Measurements from ENCODE around the gene DNAH9.

DNAH9 gene

DNA sequence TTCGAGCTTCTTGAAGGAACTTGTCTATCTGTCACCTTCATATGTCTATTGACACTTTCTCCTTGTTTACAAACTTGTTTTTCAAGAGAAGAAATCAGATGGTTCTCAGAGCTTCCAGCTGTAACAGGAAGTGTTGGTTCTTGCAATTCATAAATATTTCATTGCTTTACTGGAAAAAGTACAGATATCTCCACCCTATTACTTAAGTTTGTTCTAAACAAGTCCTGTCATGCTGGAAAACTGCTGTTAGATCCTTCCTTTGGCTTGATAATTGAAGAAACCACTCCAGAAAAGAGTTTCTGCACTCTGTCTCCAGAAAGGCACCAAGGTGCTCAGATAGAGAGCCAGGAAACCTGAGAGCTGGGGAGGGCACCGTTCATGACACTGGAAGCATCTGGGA, 181.6 kb downstream of the DNAH9 start:
- DNase-seq: no peak

DNA sequence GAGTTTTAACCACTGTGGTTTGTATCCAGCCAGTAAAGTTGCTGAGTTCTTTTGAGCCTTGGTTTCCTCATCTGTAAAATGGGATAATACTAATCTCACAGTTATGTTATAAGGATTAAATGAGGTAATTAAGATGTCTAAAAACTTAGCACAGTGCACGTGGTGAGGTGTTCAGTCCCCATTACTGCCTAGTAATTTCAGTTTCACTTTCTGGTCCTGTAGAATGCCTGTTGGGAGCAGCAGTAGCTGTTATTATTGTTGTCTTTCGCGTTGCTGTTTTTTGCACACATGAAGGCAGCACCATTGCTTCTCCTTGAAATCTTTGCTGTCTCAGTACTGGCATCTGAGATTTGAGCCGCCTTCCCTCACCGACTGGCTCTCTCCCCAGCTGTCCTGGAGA, 182.4 kb downstream of the DNAH9 start:
- no peak for DNase-seq

DNA sequence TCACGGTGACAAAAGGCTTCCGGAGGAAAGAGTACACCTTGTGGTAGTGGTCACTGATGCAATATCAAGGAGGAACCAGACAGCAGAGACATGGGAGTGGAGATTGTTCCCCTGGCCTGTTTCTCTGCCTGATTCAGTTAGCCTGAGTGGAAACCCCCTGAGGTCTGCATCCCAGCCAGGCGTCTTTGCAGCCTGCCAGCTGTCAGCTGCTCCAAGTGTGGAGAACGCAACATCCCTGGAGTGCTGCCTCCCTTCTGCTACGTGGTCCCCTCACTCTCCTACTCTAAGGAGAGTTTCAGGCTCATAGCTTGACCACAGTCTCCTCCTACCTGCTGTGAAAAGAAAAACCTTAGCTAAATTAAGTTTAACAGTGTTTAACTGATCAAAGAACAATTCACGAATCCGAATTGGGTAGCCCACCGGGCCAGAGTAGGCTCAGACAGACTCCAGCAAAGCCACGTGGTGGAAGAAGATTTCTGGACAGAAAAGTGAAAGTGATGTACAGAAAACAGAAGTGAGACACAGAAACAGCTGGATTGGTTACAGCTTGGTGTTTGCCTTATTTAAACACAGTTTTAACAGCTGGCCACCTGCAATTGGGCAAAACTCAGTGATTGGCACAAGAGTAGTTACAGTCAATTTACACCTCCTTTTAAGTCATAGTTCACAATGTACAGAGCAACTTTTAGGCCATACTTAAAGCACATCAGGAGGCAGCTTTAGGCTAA, 188.6 kb downstream of the DNAH9 start:
- no peak for DNase-seq

DNA sequence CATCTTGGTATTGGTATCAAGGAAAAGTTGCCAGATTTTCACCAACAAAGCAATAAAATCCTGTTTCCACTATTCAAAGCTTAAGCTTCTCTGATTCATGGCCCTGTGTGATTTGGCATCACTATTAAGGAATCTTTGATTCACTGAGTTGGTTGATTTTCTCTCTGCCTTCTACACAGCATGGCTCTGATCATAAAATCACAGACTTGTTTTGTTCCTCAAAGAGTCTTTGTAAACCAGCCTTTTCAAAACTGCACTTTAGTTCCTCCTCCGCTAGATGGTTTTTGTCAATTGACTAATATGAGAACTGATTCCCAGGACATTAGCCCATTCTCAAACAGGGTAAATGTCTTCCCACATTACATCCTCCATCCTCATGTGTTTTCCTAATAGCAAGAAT, 197.6 kb downstream of the DNAH9 start:
- no peak for DNase-seq

DNA sequence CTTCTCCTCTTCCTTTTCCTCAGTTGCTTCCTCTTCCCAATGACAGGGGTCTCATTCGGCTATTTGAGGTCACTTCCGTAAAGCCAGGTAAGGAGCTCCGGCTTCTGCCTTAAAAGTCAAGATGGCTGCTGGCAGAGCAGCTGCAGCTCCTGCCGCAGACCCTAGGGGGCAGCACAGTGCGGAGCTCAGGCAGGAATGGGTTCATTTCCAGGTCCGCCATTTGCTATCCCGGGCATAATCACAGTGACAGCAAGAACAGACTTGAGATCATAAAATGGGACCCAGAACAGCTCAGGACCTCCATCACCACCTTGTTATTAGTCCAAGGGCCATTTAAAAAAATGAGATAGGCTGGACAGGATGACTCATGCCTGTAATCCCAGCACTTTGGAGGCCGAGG, 199.5 kb downstream of the DNAH9 start:
- no peak for DNase-seq

DNA sequence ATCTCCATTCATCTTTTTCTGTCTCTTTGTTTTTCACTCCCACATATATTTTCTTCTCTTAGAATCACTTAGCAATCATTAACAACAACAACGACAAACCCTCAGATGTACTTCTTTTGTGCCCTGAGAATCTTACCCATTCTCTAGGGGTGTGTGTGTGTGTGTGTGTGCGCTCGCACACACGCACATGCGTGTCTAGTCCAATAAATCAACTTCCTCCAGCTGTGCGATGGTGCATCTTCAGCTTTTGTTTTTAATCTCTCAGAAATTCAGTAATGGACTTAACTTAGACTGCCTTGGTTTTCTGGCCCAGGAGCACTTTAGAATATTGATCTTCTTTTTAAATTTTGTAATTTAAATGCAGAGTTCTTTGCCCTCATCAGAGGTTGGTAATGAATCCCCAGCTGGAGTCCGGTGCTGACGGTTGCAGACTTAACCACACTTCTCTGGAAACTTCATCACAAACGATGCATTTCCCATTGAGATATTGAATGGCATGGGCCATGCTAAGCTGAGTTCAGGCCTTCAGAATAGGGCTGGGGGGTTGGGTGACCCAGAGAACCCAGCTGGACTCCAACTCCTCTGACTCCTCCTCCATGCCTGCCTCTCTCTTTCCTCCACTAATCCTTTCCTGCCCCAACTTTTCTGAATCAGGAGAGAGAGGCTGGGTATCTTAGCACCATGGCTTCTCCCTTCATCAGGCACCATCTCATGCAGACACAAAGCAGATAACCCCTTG, 205.1 kb downstream of the DNAH9 start:
- no peak for DNase-seq

DNA sequence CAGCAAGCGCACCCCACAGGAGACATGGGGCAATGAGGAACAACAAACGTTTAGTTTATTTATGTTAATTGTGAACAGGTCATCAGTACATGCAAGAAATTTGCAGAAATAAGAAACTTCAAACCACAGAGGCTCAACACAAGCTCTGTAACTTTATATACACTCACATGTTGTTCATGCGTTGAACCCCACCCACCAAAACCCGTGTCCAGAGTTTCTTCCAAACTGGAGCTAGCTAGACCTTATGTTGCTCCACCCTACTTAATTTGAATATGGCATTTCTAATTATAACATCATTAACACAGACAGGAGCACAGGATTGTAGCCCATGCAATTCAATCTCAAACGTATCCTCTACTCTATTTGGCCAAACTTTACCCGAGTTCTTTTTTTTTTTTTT, 206.9 kb downstream of the DNAH9 start:
- no peak for DNase-seq

DNA sequence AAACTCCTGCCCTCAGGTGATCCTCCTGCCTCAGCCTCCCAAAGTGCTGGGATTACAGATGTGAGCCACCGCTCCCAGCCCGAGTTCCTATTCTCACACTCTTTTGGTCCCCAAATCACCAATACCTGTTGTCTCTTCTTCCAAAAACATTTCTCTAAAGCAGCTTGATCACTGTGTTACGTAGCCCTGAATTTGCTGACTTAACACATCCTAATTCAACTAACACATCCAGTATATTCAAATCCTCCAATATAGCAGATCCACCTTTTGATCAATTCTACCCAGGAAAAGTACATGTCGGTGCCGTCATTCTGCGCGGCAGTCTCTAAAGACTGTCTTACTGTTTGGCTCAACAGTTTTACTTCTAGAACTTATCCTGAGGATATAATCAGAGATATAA, 207.7 kb downstream of the DNAH9 start:
- DNase-seq: no peak

DNA sequence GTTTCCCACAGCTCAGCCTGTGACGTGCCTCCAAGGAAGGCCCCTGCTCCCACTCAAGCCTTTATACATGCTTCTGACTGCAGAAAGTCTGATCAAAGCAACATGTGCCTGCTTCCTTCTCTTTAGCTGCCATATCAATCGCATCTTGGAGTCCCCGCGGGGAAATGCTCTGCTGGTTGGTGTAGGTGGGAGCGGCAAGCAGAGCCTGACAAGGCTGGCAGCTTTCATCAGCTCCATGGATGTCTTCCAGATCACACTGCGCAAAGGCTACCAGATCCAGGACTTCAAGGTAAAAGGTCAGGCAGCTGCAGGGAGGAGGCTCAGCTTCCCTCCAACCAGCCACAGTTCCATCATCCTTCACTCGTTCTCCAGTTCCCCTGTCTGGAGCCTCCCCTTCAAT, 209.3 kb downstream of the DNAH9 start:
- DNase-seq: no peak

DNA sequence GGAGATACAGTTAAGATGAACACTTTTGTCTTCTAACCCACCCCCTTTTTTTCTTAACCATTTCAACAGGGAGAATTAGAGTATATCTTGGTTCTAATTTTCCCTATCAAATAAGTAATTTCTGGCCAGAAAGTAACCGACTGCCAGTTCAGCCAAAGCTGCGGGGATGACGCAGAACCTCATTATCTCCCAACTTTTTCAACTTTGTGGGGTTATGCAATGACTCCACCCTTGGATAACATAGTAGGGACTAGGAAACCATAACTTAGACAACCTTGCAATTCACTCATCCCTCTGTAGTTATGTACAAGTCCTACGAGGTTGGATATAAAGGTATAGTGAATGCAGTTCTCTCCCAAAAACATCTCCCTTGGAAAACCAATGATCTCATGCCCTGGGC, 215.0 kb downstream of the DNAH9 start:
- no peak for DNase-seq

DNA sequence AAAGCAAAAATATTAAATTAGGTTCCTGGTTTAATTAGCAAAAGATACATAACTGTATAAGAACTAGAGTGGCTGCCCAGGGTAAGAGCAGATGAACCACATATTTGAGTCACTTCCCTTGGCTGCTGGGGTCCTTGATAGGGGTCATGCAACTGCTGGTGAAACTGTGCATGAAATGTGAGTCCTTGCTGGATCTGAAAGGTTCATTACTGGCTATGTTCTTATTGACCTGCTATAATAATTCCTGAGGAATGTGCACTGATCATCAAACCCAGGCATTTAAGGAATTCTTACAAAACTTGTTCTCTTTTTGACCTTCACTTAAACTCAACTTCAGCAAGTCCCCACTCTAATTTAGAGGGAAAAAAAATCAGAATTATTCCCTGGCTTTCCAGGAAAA, 215.6 kb downstream of the DNAH9 start:
- DNase-seq: no peak

DNA sequence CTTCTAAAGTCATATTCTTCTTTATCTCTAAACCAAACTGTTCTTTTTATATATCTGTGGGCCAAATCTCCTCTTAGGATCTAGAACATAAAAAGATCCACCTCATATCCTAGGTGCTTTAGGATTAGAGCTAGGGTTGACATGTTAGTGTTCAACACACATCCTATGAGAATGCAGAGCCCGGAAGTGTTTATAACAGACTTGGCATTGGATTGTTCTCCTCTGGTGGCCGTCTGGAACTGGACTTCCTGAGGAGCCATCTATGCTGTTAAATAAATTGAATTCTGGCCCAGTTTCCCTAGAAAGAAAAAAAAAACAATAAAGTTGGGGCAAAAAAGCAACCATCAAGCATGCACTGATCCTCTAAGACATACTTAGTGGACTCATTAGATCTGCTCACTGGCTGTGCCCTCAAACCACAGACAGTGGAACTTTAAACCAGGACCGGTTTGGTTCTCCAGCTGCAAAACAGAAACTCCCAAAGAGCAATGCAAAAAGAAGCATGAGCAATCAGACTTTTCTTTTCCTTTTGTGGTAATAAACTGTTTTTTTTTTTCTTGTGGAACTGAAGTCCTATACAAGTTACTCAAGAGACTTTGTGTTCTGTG, 216.5 kb downstream of the DNAH9 start:
- no peak for DNase-seq

DNA sequence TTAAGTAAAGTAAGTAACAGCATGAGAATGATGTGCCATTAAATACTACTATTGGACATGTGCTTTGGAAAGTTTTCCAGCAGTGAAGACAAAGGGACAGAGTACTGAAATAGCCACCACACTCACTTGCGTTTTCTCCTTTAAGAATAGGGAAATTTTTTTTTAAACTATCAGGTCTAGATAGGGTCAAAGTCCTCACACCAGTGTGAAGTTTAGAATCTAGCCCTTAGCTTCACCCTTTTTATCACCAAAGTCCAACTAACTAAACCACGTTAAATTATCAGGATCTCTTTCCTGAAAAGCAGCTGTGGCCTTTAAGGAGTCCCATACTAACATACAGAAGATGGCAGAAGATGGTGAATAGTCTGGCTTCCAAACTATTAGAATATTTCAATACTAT, 218.1 kb downstream of the DNAH9 start:
- DNase-seq: no peak

DNA sequence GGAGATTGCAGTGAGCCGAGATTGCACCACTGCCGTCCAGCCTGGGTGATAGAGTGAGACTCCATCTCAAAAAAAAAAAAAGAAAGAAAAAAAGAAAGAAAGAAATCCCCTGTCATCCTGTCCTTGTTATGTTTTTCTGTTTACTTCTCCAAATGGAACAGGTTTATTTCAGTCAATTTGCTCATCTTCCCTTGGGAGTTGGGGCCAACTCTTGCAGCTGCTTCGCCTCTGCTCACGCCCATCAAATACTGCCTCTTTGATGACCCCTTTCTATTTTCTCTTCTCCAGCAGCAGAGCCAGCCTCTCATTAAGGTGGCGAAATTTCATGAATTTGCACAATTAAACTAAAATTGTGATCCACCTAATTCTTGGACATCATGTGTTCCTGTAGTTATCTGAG, 225.6 kb downstream of the DNAH9 start:
- DNase-seq: no peak

DNA sequence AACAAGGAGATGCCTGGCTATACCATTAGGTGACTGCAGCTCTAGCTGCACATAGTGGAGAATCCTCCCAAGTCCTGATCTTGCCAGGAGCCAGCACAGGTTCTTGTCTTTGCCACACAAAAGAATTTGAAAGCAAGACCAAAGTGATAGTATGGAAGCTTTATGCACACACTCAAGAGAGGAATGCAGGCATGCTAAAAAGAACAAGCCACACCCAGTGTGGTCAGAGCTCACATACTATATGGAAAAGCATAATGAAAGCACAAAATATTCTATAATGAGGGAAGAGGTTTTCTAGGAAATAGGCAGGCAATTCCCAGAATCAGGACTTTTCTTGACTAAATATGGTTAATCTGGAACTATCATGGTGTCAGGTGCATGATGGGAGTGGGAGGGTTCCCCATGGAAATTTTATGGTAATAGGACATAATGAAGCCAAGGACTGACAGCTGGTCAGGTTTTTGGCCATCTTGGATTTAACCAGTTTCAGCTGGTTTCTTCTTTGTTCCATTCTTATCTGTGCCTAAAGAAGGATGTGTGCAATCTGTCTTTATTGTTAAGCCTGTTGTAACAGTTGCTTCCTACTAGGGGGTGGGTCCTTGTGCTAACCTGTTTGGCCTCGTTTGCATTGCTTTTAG, 227.4 kb downstream of the DNAH9 start:
- no peak for DNase-seq

DNA sequence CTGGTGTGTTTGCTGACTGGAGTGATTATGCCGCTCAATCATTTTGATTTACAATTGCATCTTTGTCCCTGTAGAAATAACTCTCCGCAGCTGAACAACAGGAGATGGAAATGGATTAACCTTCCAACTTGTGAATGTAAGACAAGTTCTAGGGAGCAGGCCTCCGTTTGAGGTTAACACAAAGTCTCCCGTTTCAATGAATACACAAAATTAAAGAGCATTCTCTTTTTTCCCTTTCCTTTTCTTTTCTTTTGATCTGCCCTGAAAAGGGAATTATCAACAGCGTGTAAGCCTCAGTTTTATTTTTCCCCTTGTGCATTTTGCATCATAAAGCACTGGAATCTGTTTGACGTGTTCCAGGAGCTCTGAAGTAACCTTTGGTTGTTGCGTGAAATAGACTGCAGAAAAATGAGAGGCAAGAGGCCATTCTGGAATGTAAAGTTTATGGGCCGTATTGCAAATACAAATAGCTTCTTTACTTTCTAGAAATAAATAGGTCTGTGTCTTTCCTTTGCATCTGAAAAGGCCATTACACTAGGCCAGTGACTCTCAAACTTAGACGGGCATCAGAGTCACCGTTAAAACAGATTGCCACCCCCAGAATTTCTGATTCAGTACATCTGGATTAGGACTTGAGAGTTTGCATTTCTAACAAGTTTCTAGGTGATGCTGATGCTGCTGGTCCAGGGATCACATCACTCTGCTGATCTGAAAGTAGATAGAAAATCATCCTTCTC, 234.3 kb downstream of the DNAH9 start:
- DNase-seq: no peak

DNA sequence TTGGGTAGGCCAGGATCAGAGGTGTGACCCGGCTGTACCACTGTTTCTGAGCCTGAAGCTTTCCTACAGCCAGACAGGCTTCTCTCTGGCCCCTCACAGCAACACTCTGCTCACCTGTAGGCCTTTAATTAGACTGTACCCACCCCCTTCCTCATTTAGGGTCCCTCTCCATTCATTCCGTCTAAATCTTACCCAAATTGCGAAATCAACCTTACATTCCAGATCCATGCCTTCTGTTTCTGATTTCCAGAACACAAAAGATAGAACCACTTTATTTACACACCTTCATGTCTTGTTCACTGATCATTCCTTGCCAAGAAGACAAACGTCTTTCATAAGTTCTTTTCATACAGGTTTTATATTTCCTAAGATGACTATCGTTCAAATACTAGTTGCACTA, 238.2 kb downstream of the DNAH9 start:
- no peak for DNase-seq

DNA sequence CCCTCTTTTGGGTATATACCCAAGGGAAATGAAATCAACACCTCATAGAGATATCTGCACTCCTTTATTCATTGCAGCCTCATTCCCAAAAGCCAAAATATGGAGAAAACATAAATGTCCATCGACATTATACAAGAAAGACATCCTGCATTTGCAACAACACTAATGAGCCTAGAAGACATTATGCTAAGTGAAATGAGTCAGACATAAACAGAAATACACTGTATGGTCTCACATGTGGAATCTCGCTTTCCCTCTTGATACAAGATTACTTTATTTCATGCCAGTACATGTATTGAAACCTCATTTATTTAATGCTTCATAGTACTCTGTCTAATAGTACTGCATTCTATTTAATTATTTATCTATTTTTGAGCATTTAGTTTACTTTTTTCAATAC, 241.8 kb downstream of the DNAH9 start:
- no peak for DNase-seq

DNA sequence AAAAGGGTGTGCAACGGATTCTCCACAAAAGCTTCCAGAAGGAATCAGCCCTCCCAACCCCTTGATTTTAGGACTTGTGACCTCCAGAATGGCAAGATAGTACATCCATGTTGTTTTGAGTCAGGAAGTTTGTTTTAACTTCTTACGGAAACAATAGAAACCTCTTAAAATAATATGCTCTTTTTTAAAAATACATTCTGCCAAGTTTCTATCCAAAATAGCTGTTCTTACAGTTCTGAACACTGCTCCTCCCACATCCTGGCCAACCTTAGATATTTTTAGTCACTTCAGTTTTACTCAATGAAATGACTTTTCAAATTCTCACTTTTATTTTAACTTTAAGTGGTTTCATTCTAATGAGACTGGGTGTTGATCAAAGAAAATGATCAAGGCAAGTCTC, 242.6 kb downstream of the DNAH9 start:
- no peak for DNase-seq

DNA sequence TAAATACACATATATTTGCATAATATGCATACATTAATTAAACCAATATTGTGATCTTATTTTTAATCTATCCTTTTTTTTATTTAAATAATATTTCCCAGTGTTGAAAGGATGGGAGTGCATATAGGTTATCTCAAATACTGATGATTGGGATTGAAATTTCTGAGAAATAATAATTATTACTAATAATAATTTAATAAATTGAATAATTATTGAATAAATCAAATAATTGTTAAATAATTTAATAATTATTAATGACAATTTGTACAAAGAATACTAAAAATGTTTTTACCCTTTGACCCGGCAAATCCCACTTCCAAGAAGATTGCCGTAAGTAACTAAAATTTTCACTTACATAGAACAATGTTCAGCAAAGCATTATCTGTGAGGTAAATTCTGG, 250.1 kb downstream of the DNAH9 start:
- DNase-seq: no peak

DNA sequence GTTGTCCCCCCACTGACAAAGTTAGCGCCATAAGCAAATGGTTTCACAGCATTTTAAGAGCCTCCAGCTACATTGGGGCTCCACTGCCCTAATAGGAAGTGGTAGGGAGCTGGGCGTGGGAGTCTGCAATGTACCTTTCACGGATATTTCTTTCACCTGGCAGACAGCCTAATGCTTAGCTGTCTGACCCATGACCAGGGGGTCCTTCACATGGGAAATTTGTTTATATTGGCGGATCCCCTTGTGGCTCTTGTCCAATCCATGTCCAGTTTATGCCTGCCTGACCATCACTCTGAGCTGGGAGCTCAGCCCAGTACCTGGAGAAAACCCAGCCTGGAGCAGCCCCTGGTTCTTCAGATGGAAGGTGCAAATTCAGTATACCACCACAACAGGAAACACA, 254.0 kb downstream of the DNAH9 start:
- DNase-seq: no peak

DNA sequence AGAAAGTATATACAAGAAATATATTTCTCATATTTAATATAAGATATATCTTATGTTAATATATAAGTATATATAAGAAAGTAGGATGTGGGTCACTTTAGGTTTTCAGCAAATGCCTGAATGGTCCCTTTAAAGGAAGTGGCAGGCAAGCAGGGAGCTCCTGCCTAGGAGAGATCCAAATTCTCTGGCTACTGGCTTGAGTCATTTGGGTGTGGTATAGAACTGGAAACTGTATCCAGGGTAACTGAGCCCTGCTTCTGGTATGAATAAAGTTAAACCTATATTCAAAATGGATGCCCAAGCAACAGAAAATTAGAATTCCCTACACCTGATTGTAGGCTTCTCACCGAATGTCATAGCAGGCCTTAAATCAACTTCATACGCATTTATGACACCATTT, 254.6 kb downstream of the DNAH9 start:
- DNase-seq: no peak
